G401.6 (cell line): ENCODE data around the gene RNF123.

ENCODE experiments used
- FAIRE-seq: peaks from 2 replicates; lab custom pipeline; 2012; peaks lifted over from hg19 to GRCh38; lab: Jason Lieb, UNC

Gene RNF123

DNA sequence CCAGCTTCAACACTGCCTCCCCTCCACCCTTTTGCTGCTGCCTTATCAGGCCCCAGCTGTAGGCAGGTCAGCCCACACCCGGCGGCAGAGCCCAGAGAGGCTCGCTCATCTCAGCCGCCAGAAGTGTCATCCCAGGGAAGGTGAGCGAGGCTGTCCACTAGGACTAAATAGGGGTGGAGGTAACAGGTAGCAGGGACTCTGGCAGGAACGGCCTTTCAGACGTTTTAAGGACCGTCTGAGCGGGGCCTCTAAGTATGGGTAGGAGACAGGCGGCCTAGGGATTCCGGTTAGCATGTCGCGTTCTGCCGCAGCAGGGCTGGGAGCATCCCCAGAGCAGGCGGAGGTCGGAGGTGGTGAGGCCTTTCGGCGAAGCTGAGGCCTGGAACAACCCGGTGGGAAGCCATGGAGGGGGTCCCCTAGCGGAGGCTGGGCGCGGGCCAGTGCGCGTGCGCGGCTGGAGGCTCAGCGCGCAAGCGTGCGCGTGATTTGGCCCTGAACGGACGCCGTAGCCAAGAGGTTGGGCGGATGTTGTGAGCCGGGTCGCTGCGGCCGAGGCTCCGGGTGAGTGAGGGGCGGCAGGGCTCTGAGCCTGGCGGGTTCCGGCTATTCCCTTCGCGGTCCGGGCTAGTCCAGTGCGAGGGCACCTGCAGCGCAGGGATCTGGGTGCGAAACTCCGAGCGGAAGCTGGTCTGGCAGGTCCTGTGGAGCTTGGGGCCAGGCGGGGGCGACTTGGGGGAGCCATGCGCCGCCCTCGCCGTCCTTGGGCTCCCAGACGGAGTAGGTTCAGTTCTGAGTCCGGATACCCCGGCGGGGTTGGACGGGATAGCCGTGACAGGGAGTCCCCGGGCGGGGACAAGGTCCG lies at the start of gene RNF123, which contains the start of gene MST1:
RNF123 (plus strand) TSS at position 512 of the 862 bp plus-strand sequence. CDS start 1,609 bp downstream, outside the sequence.
MST1 (minus strand) TSS at position 429 of the 862 bp plus-strand sequence. CDS start 783 bp downstream, outside the sequence.
- FAIRE-seq: no peak

DNA sequence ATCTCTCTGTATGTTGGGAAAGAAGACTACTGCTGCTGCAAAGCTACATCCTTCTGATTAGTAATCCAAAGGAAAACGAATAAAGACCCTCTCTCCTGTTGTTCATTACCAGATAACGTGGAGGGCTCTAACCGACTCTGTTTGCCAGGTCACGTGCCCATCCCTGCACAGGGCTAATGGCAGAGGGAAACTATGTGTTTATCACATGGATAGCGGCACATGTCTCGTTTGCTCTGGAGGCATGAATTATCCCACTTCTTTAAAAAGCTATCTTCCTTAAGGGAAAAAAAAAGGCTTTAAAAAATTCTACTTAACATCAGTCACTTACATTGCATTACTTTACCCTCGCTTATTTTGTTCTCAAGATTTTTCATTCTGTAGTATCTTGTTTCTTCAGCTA lies 48.1 kb upstream of the RNF123 start:
- no peak for FAIRE-seq

DNA sequence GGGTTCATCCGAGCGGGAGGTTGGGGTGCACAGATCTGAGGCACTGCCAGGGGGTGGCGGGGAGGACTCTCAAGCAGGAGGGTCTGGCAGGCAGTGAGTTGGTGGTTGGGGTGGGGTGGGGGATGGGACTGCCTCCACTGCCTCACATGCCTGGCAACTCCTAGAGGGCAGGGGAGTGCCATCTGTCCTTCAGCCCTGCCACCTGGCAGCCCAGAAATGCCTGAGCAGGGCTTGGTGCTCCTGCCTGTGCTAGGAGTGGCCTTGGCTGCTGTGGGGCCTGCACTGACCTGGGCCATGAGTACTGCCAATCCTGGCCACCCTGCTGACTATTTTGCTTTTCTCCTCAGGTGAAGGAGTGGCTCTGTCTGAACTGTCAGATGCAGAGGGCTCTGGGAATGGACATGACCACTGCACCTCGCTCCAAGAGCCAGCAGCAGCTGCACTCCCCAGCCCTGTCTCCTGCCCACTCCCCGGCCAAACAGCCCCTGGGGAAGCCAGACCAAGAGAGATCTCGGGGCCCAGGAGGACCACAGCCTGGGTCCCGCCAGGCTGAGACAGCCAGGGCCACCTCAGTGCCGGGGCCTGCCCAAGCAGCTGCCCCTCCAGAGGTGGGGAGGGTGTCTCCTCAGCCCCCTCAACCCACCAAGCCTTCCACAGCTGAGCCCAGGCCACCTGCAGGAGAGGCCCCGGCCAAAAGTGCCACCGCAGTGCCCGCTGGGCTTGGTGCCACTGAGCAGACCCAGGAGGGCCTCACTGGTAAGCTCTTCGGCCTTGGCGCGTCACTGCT lies 47.2 kb upstream of the RNF123 start:
- FAIRE-seq: no peak

DNA sequence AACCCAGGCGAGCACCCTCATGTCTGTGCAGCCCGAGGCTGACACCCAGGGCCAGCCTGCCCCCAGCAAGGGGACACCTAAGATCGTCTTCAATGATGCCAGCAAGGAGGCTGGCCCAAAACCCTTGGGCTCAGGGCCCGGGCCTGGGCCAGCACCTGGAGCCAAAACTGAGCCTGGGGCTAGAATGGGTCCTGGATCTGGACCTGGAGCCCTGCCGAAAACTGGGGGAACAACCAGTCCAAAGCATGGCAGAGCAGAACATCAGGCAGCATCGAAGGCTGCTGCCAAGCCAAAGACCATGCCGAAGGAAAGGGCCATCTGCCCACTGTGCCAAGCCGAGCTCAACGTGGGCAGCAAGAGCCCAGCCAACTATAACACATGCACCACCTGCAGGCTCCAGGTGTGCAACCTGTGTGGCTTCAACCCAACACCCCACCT lies 46.6 kb upstream of the RNF123 start:
- FAIRE-seq: no peak

DNA sequence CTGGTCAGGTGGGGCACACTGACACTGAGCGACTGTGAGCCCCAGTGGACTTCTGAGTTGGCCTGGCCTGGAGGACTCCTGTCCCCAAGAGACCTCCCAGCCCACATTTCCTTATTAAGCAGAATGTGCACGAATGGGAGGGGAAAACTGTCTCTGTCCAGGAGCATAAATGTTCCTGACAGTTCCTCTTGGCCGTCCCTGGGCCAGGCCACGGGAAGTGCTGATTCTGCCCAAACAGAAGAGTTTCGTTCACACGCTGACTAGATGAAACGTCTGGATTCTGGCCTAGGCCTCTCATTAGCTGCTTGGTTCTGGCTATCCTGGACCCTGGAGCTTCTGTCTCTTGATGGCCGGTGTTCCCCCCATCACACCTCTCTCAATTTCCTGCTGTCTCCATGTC lies 44.7 kb upstream of the RNF123 start:
- FAIRE-seq: no peak

DNA sequence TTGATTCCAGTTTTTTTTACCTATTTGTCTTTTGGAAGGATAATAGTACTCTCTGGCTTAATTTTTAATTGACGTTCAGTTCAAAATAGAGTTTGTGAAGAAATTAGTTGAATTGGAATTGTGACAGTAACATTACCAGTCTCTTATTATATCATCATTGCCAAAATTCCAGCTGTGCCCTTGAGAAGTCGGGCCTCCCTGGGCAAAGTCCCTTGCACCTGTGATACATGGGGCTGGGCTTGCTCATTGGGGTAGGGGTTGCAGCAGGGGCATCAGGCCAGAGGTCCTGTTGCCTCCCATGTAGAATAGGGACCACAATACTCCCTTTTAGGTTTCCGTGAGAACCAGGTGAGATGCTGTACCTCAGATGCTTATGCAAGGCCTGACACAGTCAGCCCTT lies 43.1 kb upstream of the RNF123 start:
- no peak for FAIRE-seq

DNA sequence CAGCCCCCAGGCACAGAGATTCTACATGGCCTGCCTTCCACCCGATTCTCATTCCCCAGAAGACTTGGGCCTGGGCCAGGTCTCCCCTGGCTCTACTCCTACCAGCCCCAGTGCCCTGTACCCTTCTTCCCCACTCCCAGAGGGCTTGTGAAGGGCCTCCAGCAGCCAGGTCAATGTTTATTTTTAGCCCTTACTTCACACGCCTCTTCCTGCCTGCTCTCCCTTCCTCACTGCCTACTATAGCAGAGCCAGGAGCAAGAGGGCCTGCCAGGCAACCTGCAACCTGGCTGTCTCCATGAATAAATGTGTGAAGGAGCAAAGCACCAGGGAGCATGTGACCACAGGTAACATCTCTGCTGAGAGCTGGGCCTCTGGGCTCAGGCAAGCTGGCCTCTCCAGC lies 41.6 kb upstream of the RNF123 start:
- FAIRE-seq: no peak

DNA sequence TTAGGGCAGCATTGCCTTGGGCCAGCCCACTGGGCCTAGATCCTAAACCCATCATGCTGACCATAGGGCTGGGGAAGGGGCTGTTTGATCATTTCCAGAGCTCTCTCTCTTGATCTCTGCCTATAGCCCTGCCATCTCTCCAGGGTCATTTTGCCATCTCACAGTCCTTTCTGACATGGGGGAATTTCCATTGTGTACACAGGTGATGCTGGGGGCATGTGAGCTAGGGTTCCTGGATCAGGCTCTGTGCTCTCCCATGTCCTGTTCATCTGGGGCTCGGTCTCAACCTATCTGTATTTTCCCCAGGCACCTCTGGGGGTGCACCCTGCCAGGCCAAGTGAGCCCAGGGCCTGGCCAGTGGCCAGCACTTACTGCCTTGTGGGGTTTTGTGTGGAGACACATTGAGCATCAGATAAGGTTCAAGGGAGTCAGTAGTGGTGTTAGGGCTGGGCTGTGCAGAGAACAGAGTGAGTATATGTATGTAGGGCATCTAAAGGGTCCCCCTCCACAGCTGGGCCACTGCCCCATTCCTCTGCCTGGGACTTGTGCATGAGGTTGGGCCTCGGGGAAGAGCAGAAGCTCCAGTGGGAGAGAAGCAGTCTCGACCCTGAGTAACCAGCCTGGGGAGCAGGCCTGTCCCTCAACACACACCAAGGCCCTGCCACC lies 40.9 kb upstream of the RNF123 start:
- FAIRE-seq: no peak

DNA sequence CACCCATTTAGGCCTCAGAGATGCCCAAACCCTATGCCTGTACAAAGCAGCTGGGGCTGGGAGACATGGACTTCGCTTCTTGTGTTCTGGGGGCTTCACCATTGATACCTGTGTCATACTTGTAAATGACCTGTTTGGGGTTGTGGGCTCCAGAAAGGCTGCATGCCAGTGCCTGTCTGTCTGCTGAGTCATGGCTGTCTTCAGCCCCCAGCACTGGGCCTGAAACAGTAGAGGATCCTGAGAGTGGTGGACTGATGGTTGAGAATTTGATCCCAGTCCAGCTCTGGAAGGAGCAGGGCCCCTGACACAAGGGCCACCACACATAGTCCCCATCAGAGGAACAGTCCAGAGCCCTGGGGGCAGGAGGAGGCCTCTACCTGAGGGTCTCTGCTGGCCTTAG lies 39.8 kb upstream of the RNF123 start:
- no peak for FAIRE-seq

DNA sequence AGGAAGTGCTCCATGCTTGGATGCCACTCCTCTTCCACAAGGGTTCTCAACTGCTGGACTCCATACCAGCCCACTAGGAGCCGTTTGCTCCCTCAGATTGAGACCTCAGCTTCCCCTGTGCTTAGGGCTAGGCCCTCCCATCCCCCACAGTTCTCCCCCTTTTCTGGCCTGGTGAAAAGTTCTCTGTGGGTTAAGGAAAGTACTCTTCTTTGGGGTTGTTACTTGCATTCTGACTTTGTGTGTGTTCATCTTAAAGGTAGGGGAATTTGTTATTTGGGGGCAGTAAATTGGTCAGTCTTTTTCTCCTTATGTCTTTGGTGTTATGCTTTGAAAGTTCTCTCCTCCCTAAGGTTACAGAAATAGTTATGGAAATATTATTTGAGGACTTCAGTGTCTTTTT lies 39.2 kb upstream of the RNF123 start:
- FAIRE-seq: no peak

DNA sequence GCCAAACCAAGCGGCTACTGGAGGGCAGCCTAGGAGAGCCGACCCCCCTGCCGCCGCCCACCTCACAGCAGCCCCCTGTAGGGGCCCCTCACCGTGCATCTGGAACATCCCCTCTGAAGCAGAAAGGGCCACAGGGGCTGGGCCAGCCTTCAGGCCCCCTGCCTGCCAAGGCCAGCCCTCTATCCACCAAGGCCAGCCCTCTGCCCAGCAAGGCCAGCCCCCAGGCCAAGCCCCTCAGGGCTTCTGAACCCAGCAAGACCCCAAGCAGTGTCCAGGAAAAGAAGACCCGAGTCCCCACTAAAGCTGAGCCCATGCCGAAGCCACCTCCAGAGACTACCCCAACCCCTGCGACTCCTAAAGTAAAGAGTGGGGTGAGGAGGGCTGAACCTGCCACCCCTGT lies 38.7 kb upstream of the RNF123 start:
- FAIRE-seq: no peak

DNA sequence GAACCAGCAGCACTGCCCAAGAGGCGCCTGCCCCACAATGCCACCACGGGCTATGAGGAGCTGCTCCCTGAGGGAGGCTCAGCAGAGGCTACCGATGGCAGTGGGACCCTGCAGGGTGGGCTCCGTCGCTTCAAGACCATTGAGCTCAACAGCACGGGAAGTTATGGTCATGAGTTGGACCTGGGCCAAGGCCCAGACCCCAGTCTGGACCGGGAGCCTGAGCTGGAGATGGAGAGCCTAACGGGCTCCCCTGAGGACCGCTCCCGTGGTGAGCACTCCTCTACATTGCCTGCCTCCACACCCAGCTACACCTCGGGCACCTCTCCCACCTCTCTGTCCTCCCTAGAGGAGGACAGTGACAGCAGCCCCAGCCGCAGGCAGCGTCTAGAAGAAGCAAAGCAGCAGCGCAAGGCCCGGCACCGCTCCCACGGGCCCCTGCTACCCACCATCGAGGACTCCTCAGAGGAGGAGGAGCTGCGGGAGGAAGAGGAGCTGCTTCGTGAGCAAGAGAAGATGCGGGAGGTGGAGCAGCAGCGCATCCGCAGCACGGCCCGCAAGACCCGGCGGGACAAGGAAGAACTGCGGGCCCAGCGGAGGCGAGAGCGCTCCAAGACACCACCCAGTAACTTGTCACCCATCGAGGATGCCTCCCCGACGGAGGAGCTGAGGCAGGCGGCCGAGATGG lies 37.0 kb upstream of the RNF123 start:
- no peak for FAIRE-seq

DNA sequence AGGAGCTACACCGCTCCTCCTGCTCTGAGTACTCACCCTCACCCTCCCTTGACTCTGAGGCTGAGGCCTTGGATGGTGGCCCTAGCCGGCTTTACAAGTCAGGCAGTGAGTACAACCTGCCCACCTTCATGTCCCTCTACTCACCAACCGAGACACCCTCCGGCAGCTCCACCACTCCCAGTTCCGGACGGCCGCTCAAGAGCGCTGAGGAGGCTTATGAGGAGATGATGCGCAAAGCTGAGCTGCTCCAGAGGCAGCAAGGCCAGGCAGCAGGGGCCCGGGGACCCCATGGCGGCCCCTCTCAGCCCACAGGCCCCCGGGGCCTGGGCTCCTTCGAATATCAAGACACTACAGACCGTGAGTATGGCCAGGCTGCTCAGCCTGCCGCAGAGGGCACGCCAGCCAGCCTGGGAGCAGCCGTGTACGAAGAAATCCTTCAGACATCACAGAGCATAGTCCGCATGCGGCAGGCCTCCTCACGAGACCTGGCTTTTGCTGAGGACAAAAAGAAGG lies 36.4 kb upstream of the RNF123 start:
- FAIRE-seq: no peak

DNA sequence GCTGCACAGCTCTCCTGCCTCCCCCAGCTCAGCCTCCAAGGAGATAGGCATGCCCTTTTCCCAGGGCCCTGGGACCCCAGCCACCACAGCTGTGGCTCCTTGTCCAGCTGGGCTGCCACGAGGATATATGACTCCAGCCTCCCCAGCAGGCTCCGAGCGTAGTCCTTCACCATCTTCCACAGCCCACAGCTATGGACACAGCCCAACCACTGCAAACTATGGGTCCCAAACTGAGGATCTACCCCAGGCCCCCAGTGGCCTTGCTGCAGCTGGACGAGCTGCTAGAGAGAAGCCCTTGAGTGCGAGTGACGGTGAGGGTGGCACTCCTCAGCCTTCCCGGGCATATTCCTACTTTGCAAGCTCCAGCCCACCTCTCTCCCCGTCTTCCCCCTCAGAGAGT lies 35.7 kb upstream of the RNF123 start:
- FAIRE-seq: no peak

DNA sequence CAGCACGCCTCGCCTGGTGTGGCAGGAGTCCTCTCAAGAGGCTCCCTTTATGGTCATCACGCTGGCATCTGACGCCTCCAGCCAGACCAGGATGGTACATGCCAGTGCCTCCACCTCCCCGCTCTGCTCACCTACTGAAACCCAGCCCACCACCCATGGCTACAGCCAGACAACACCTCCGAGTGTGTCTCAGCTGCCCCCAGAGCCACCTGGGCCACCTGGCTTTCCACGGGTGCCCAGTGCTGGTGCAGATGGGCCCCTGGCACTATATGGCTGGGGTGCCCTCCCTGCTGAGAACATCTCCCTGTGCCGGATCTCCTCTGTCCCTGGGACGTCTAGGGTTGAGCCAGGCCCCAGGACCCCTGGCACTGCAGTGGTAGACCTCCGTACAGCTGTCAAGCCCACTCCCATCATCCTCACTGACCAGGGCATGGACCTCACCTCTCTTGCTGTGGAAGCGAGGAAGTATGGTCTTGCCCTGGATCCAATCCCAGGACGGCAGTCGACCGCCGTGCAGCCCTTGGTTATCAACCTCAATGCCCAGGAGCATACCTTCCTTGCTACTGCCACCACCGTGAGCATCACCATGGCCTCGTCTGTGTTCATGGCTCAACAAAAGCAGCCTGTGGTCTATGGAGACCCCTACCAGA lies 35.1 kb upstream of the RNF123 start:
- no peak for FAIRE-seq

DNA sequence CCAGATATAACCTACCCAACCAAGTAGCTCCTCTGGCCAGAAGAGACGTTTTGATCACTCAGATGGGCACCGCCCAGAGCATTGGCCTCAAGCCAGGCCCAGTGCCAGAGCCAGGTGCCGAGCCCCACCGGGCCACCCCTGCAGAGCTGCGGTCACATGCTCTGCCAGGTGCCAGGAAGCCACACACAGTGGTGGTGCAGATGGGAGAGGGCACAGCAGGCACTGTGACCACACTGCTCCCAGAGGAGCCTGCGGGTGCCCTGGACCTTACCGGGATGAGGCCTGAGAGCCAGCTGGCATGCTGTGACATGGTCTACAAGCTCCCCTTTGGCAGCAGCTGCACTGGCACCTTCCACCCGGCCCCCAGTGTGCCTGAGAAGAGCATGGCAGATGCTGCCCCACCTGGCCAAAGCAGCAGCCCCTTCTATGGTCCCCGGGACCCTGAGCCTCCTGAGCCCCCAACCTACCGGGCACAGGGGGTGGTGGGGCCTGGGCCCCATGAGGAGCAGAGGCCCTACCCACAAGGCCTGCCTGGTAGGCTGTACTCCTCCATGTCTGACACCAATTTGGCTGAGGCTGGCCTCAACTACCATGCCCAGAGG lies 34.3 kb upstream of the RNF123 start:
- FAIRE-seq: no peak

DNA sequence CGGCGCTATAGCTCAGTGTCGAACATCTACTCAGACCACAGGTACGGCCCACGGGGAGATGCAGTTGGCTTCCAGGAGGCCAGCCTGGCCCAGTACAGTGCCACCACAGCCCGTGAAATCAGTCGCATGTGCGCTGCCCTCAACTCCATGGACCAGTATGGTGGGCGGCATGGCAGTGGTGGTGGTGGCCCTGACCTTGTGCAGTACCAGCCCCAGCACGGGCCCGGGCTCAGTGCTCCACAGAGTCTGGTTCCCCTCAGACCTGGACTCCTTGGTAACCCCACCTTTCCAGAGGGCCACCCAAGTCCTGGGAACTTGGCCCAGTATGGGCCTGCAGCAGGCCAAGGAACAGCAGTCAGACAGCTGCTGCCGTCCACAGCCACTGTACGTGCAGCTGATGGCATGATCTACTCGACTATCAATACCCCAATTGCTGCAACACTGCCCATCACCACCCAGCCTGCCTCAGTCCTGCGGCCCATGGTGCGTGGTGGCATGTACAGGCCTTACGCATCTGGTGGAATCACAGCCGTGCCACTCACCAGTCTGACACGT lies 33.5 kb upstream of the RNF123 start:
- FAIRE-seq: no peak

DNA sequence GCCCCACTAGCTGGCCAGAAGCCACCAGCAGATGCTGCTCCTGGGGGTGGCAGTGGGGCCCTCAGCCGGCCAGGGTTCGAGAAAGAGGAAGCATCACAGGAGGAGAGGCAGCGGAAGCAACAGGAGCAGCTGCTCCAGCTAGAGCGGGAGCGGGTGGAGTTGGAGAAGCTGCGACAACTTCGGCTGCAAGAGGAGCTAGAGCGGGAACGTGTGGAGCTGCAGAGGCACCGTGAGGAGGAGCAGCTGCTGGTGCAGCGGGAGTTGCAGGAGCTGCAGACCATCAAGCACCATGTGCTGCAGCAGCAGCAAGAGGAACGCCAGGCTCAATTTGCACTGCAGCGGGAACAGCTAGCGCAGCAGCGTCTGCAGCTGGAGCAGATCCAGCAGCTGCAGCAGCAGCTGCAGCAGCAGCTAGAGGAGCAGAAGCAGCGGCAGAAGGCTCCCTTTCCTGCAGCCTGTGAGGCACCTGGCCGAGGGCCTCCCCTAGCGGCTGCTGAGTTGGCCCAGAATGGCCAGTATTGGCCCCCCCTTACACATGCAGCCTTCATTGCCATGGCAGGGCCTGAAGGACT lies 32.7 kb upstream of the RNF123 start:
- FAIRE-seq: no peak

DNA sequence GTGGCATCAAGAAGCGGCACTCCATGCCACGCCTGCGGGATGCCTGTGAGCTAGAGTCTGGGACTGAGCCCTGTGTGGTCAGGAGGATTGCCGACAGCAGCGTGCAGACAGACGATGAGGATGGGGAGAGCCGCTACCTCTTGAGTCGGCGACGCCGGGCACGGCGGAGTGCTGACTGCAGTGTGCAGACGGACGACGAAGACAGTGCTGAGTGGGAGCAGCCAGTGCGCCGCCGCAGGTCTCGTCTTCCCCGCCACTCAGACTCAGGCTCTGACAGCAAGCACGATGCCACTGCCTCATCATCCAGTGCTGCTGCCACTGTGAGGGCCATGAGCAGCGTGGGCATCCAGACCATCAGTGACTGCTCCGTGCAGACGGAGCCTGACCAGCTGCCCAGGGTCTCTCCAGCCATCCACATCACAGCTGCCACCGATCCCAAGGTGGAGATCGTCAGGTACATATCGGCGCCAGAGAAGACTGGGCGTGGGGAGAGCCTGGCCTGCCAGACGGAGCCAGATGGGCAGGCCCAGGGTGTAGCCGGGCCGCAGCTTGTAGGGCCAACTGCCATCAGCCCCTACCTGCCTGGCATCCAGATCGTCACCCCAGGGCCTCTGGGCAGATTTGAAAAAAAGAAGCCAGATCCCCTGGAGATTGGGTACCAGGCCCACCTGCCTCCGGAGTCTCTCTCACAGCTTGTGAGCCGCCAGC lies 32.0 kb upstream of the RNF123 start:
- FAIRE-seq: no peak

DNA sequence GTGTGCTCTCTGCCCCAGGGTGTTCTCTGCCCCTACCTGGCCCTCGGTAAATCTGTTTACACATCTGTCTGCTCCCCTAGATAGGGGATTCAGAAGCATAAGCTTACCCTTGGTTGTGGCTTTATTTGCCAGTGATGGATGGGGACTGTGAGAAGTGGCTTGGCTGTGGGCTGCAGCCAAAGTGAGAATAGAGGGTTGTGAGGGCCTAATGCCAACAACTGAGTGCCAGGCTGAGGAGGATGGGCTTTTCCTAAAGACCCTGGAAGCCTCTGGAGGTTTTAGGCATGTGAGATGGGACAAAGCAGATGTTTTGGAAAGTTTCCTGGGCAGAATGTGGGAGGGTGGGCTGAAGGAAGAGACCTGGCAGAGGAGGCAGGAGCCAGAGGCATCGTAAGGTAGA lies 30.6 kb upstream of the RNF123 start:
- FAIRE-seq: no peak
